OCI-LY3 (cell line): ENCODE measurements around the gene STPG4.

Source experiments
- EZH2phosphoT487 ChIP-seq: fragments of 200-600 bp; shearing (Covaris generic); IDR thresholded peaks from 2 replicates; pipeline ENCODE4 v1.6.1; 2018; ENCODE audit warnings: antibody characterized with exemption, mixed run types, low read depth
- TF ChIP-seq, protein P1 (sequence below): fragments of 200-600, 300-600 bp; sonication (generic); IDR thresholded peaks from 2 replicates; pipeline ENCODE4 v1.5.1; 2014; ENCODE audit warnings: antibody characterized with exemption, low read length, low read depth

DNA sequence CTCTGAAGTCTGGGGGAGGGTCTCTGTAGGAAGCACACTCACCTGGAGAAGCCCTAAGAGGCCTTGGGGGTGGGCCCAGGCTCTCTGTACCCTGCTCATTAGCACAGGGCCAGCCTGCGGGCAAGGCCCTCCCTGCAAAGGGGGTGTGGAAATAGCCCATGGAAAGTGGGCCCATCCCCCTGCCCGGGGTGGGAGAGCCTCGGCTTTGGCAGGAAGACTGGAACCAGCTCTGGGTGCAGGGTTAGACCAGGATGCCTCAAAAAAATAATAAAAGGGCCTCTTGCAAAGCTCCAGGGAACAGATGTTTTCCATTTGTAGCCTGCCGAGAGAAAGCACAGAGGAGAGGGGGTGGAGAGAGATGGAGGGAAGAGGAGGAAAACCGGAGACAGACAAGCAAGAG is 98.7 kb downstream of the STPG4 start:
- TF ChIP-seq, protein P1, sequence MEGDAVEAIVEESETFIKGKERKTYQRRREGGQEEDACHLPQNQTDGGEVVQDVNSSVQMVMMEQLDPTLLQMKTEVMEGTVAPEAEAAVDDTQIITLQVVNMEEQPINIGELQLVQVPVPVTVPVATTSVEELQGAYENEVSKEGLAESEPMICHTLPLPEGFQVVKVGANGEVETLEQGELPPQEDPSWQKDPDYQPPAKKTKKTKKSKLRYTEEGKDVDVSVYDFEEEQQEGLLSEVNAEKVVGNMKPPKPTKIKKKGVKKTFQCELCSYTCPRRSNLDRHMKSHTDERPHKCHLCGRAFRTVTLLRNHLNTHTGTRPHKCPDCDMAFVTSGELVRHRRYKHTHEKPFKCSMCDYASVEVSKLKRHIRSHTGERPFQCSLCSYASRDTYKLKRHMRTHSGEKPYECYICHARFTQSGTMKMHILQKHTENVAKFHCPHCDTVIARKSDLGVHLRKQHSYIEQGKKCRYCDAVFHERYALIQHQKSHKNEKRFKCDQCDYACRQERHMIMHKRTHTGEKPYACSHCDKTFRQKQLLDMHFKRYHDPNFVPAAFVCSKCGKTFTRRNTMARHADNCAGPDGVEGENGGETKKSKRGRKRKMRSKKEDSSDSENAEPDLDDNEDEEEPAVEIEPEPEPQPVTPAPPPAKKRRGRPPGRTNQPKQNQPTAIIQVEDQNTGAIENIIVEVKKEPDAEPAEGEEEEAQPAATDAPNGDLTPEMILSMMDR: no peak
- TF ChIP-seq EZH2phosphoT487: no peak
